GM21576 (cell line): Measurements from ENCODE around the gene ZNF710.

ENCODE experiments used
- ATAC-seq: cut with Tn5 transposase; IDR thresholded peaks from one replicate; pipeline ENCODE4 v1.9.1; 2021; ENCODE audit warnings: mild to moderate bottlenecking, moderate library complexity; ENCODE audit not compliant: unreplicated experiment

The ZNF710 gene

DNA sequence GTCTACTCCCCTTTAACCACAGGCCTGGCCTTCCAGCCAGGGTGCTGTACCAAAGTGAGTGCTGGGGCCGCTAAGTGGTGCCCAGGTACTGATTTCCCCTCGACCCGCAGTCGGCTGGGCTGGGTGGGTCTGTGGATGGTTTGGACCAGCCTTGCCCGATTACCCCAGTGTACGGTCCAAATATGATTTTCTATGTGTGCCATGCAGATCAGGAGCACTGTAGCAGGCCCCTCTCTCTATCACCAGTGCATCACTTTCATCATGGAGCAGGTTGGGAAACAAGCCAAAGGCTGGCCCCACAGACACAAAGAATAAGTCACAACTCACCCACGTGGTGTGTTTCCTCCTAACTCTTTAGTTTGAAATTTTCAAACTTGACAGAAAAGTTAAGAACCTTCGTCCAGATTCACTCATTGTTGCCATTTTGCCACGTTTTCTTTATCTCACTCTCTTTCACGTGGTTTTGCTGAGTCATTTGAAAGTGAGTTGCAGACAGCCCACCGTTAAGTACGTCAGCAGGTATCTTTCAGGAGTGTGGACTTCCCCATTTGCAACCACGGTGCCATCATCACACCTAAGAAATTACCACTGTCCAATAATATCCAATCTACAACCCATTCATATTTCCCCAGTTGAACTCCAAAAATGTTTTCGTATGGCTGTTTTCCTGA lies 37.0 kb downstream of the ZNF710 start:
- peak; percentile 72 for ATAC-seq

DNA sequence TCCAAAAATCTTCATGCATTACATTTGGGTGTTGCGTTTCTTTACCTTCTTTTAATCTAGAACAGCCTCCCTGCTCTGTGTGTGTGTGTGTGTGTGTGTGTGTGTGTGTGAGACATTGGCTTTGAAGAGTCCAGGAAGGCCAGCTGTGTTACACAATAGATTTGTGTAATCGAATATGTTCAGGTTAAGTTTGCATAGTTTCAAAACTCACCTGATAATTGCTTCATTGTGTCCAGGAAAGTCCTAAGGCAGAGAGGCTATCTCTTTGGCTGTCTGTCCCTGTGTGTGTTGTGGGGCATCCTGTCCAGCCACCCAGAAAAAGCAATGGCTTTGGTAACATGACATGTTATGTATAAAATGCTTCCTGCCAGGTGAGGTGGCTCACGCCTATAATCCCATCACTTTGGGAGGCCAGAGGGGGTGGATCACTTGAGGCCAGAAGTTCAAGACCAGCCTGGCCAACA lies 37.5 kb downstream of the ZNF710 start:
- ATAC-seq, result no peak

DNA sequence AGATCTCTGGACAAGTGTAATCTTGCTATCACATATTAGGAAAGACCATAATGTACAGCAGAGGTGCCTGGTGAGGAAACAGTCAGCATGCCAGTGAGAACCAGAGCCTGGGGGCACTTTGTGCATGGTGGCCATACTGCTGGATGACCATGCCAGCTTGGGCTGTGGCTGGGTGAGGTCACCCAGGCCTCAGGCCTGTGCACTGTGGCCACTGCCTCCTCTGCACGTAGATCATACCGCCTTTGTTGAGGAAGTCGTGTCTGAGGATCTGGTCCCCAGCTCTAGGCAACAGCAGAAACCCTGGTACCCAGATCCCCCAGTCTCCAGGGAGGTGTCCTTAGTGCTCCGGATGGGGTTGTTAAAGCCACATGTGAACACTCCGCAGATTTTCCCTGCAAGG lies 38.9 kb downstream of the ZNF710 start:
- ATAC-seq, result no peak

DNA sequence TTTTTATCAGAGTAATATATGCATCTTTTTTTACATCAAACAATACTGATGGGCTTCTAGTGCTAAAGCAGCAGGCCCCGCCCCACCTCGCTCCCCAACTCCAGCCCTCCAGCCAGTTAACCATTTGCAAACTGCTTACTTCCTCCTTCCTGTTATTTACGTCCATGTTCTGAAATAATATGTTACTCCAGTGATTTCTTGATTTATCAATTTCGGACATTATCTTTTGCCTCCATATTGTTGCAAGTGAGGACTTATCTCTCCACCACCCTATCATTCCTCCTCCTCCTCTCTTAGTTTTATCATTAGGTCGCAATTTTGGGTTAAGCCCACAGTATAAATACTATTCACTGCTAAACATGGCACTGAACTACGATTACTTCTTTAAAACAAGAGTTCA lies 39.5 kb downstream of the ZNF710 start:
- ATAC-seq, result no peak

DNA sequence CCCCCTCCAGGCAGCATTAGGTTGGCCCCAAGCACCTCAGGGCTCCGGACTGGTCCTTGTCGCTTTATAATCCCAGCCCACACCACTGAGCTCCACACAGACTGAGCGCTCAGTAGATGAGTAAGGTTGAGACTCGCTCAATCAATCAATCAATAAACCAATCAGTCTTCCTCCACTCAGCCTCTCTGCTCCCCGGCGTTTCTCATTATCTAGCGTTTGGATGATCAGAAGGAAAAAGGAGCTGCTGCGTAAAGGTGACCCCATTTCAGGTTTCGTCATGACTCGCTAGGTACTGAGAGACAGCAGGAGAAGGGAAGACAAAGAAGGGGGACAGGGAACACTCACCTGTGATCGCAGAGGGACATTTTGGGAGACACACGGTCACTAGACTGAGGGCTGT lies 41.2 kb downstream of the ZNF710 start:
- no peak for ATAC-seq

DNA sequence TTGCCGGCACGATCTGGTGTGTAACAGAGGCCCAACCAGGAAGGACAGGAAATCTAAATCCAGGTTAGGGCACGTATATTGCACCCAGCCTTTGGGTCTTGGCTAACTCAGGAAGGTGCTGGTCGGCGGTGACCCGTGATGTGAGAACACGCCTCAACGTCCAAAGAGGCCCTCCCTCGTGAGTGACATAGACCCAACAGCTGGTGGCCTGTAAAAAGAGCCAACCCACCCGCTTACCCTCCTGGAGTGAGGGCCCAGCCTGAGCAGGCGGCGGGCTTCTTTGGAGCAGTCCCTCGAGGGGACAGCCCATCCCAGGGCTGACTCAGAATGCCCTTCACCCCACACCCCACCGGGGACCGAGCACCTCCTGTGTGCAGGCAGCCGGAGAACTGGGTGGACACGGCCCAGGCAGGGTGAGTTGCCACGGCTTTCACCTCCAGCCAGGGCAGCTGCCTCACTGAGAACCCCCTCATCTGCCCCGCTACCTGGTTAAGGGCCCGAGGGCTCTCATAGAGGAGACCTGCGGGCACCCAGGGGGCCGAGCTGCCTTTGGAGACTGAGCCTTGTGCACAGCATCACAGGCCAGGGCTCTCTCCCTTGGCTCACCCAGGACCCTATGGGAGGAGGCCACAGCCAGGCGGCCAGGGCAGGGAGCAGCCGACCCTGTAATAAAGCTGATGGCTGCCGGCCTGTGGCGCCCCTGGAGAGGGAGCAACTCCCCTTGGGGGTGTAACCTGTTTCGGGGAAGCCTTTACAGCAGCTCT lies 41.8 kb downstream of the ZNF710 start:
- ATAC-seq, result no peak

DNA sequence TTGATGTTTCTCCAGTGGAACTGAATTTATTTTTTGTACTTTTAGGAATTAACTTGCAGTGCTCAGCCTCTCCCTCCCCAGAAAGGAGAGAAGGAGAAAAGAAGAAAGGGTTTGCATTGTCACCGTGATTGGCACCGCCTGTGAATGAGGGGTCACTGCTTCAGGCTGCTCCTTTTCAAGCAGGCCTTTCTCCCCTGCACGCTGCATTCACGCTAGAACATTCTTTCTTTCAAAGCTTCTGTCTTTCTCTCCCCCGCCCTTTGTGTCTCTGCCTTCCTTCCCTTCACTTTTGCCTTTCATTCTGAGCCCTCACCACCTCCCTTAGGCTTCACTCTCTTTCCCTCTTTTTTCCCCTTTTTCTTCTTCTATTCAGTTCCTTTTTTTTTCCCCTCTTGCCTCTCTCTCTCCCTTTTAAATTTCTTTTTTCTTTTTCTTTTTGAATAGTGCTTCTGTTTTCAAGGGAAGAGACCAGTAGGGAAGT lies 42.4 kb downstream of the ZNF710 start:
- ATAC-seq, result no peak

DNA sequence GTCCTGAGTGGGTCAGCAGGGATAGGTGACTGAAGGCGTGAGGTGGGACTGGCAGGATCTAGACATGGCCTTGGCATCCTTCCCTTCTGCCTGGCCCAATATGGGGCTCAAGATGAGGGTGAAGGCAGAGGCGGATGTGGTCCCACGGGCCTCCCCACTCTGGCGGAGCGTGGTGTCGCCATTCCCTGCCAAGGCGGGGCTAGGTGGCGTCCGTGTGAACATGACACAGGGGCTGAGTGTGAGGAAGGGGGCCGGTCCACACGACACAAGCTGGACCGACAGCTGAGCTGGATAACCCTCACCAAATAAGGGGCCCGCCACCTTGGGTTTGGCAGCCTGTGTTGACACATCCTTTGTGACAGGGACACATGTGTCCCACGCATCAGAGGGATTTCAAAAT lies 43.1 kb downstream of the ZNF710 start:
- no peak for ATAC-seq

DNA sequence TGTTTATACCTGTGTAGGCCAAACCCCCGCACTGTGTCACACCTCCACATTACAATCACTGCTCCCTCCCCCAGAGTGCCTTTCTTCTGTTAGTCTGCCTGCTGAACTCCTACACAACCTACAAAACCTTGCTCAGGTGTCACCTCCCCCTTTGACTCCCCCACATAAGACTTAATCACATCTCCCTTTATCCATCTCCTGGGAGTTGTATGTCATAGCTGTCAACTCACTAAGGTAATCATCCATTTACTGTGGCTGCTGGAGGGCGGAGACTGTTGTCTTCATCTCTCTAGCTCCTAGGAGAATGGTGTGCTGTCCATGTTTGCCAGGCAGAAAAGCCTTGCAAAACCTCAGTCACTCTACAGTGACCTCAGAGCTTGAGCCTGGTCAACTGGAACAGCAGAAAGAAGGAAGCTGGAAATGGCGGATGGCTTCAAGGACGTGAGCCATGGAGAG lies 43.8 kb downstream of the ZNF710 start:
- no peak for ATAC-seq

DNA sequence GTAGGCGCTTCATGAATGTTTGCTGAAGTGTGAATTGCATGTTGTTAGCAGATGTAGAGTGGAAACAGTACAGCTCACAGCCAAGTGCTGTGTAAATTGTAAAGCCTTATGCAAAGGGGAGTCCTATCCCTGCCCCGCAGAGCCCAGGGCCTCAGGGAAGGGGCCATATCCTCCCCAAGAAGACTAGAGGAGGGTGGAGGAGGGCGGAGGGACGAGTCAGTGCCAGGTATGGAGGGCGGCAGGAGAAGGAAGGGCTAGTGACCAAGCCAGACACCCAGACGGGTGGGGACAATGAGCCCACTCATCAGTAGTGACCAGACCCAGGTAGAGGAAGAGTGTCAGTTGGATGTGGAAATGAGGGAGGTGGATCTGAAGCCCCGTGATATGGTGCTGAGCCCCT lies 45.2 kb downstream of the ZNF710 start:
- ATAC-seq, result no peak

DNA sequence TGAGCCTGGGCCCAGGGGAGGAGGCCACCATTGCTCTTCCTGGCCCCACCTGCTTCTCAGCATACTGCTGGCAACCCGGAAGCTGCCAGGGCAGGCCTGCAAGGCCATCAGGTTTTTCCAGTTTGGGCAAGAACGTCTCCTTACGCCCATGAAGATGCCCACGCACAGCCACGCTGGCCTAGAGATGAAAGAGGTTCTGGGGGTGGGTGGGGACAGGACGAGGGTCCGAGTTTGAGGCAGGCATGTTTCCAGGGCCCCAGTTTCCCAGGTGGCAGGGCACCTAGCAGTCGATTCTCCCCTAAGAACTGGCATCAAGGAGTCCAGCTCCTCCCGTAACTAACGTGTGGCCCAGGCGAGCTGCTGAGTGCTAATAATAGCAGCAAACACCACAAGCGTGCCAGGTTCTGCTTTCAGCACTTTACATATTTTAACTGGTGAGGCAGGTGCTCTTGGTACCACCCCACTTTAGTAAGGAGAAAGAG lies 45.8 kb downstream of the ZNF710 start:
- ATAC-seq, result peak; percentile 44

DNA sequence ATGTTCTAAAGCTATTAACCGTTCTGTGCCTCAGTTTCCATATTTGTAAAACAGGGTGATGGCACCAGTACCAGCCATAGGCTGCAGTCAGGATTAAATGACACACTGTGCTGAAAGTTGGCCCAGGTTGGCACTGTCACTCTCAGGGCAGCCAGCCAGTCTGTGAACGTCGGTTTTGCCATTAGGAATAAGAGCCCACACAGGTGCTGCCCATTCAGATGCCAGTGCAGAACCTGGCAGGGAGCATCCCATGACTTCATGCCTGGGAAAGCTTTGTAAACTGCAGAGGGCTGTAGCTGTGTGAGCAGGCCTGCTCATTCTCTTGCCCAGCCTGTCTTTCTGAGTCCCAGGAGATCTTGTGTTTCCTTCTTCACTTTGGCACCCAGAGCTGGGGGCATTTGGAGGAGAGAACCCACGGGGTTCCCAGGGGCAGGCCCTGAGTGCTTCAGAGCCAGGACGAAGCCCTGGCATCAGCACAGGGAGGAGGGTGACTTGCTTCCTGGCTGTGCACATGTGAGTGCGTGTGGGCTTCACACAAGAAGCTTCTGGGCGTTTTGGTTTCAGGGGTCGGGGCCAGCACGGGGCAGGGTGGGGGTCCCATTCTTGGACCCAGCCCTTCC lies 46.9 kb downstream of the ZNF710 start:
- ATAC-seq, result no peak

DNA sequence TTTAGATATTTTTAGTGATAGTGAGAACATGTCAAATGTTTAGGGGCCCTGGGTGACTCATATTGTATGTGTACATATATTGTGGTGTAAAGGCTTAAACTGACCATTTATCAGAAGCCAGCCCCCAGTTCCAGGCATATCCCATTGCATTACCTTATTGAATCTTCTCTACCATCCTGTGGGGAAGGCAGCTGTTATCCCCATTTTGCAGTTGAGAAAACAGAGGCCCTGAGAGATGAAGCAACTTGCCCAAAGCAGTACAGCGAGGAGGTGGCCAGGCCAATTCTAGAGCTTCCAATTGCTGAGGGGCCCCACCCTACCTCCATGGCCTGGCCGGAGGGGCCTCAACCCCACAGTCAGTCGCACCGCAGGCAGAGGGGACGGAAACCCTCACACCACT lies 47.9 kb downstream of the ZNF710 start:
- ATAC-seq, result no peak

DNA sequence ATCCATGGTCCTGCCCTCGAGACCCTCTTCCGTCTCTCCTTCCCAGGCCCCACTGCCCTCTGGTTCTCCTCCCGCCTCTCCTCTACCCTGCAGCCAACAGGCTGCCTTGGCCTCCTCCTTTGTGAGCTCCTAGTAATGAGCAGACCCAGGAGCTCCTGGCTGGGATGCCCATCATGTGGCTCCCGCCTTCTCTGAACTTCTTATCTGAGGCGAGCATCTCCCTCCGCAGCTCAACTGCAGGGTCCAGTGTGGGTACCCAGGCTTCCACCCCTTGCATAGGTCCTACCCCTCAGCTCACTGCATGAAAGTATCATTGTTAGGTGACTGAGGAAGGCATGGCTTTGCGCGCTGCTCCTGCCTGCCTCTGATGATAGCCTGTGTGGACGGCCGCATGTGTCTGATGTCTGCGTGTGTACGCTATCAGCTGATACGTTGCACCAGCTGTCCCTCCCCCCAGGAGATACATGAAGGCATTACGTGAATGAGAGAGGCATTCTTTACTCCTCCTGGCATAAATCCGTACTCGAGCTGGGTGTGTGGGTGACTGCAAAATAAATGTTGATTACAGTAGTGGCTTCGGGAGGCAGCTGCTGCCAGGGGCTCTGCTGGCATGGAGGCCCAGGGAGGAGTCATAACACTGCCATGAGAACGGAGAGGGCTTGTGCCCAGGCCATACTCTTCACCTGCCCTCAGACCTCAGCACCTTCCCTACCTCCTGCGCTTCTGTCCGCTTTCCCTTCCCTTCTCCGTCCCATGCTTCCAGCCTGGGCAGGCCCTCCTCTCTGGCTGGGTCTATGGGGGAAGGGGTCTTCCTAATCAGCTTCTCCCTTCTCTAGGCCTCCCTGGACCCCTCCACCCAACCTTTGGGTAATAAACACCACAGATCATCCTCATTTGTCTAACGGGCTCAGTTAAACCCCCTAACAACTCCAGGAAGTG lies 48.8 kb downstream of the ZNF710 start:
- no peak for ATAC-seq

DNA sequence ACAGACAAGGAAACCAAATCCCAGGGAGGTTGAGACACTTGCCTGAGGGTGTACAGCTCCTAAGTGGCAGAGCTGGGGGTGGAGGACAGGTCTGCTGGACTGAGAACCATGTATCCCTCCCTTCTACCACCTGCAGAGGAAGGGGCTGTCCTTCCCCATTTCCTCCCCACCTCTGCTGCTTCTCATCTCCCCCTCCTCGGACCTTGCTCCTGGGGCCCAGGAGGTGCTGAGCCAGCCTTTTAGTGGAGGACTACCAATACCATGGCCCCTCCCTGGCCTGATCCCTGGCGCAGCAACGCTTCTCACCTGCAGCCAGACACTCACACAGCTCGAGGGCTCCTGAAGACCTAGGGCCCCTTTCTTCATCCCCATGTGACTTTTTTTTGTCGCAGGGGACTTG lies 50.8 kb downstream of the ZNF710 start:
- ATAC-seq, result no peak

DNA sequence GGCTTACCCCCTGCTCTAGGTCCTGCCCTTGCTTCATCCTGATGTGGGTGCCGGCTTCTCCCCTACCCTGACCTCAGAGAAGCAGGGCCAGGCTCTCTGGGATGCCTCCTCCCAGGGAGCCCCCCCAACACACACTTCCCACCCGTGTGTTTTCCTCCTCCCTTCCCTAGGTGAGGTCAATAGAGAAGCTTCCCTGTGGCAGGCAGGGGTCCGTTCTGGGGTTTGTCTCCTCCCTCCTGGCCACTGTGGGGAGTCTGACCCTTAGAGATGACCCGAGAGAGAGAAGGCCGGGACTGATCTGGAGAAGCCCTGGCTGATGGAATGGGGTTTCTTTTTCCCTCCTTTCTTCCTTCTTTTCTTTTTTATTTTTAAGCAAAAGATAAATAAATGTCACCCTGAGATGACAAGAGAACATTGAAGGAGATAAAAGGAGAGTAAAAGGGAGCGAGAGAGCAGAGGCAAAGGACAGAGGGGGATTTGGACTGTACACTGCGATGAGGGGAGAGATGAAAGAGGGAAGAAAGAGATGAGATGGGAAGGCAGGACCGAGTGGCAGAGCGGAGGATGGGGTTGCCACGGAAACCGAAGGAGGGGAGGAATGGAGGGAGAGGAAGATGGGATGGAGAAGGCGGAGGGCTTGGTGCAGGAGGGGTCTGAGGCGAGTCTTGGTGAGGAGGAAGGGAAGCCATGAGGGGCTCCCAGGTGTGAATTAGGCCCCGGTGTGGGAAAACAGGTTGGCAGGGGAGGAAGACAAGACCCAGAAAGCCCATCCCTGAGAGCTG lies 52.8 kb downstream of the ZNF710 start:
- no peak for ATAC-seq

DNA sequence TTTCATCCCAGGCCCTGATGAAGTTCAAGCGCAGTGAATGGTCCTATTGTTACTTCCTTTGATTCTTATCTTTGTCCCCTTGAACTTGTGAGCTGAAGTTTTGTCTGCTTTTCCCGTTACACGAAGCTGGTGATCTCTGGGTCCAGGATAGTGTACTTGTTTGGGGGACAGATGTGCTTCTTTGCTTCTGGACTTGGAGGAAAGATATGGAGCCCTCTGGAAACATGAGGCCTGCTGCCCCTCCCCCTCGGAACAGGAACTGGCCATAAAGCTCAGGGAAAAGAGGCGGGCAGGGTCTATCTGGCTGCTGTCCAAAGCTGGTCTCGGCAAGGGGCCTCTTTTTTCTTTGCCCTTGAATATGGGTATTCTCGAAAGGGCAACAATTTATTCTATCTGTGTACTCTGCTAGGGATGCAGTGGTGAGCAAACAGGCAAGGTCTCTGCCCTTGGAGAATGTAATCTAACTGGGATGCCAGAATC lies 53.5 kb downstream of the ZNF710 start:
- ATAC-seq, result no peak

DNA sequence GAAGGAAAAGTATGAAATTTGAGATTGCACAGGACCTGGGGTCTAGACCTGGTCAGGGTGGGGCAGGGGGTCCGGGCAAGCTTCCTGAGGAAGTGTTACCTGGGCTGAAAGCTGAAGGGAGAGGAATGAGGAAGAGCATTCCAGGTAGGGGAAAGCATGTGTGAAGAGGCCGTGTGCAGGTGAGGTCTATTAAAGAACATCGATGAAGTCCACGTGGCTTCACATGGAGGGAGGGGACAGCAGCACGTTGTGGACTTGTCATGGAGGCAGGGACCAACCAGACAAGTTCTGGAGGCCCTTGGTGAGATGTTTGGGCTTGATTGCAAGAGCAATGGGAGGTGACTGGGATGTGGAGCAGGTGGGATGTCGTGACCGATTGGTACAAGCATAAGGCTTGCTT lies 54.1 kb downstream of the ZNF710 start:
- ATAC-seq, result no peak

DNA sequence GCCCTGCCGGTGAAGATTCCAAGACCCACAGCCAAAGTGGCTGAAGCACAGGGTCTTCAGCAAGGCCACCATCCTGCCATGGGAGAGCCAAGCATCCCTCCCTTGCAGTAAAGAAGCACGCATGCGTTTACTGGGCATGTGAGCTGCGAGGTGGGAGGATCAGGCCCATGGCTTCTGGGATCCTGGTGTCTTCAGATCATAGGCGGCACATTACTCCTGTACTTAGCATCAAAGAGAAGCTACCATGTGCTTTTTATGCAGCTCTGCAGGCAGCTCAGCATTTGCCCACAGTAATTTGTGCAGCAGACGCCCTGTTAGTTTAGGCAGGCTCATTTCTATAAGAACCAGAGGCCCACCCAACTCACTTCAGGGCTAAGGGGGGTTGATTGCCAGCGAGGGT lies 55.4 kb downstream of the ZNF710 start:
- ATAC-seq, result no peak

DNA sequence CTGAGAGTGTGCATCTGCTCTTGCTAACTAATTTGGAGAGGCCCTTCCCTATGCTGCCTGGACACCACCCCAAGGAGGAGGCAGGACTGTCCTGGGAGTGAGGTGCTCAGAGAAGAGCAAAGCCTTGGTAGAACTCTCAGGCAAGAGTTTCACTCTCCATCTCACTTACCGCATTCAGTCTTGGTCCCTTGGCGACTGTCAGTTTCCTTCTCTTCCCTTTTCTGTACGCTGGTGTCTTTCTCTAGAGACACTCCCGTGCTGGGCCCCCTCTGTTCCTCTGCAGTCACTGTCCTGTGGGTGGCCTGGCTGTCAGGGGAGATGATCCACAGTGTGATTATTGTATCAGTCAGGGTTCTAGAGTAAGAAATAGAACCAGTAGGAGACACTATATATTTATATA lies 57.2 kb downstream of the ZNF710 start:
- peak; percentile 24 for ATAC-seq
